HUDEP-2 (cell line): ENCODE data around the gene RAB27B.
"Not testable (repeated sequence)": the region's sequence is repeated elsewhere in the genome, so short reads cannot be mapped to it uniquely, and the experiment has no call there.

Source experiments
- DNase-seq, 76 experiments: peaks; one replicate each; lab custom pipeline; 2025; ENCODE audit not compliant: unreplicated experiment in 76 of 76; lab: John Stamatoyannopoulos, UW

Gene RAB27B

DNA sequence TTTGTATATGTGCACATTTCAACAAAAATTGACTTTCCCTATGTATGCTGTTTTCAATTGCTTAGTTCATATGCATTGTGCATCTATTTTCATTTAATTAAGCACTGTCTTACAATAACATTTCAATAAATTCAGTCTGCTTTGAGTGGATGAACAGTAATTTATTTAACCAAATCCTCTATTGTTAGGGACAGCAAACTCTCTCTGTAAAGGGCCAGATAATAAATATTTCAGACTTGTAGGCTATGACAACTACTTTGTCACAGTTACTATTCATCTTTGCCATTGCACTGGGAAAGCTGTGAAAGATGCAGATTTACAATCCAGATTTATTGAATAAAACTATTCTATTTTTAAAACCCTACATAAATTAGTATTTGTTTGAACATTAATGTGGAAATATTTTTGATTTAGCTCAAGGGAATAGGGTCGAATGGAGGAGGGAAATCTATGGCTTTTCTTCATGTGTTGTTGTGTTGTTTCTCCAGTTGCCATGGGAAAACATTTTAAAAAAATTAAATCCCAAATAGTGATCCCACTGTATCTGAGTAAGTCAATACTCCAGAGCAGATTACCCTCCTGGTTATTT is 14.2 kb upstream of the RAB27B start:
- no peak for DNase-seq

DNA sequence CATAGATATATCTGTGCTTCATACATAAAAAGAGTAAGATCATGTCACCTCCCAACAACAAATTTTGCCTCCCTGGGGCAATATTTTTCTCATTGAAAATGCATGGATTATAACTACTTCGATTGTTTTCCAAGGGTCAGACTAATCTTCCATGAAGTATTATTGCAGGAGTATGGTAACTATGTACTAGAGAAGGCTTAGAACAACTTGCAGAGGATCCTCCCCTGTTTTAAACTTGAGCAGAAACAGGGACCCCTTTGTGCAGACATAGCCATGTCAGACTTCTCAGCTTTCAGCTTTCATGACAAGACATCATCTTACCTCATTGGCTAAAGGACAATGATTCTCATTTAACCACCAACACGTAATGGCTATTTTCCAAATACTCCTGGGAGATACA is 13.2 kb upstream of the RAB27B start:
- DNase-seq, result no peak

DNA sequence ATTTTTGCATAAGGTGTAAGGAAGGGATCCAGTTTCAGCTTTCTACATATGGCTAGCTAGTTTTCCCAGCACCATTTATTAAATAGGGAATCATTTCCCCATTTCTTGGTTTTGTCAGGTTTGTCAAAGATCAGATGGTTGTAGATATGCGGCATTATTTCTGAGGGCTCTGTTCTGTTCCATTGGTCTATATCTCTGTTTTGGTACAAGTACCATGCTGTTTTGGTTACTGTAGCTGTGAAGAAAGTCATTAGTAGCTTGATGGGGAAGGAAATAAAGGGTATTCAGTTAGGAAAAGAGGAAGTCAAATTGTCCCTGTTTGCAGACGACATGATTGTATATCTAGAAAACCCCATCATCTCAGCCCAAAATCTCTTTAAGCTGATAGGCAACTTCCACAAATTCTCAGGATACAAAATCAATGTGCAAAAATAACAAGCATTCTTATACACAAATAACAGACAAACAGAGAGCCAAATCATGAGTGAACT is 7.4 kb upstream of the RAB27B start:
- DNase-seq, result not testable (repeated sequence)

DNA sequence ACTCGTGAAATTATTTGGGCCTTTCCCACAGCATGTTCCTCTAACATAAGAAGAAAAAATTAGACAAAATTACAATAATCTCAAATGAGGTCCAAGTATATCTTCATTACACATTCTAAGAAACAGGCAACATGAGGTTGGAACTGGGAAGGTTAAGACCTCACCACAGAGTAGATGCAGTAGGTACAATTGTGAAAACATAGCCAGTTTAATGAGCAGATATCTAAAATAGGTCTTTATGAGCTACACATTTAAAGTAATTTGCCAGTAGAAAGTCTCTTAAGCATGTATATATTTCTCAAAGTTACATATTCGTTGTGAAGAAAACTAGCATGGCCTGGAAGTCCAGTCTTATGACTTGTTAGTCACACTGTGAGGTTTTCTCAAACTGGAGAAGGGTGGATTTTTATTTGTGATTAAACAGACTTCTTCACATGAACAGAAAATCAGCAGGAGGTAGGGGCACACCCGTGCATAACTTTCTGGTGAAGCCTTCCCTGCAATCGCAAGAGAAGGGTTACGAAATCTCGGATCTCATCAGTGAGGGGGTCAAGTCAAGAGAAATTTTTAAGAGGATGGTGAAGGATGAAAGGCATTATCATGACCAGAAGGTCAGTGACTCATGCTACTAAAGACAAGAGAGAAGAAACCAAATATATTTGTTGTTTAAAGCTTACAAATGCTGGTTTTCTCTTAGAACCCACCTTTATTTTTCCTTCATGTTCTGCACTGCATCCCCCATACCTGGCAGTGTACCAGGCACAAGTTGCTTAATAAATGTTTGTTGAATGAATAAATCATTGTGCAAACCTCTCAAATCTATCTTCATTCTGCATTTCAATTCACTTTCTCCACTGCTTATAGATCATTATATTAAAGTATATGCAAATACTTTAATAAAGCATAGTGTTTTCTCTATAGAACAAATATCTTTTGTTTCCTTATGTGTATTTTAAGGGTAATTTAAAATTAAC is 5.1 kb upstream of the RAB27B start:
- DNase-seq, result peak in 10 of 76 experiments; percentile 8 to 78 (median 59)

DNA sequence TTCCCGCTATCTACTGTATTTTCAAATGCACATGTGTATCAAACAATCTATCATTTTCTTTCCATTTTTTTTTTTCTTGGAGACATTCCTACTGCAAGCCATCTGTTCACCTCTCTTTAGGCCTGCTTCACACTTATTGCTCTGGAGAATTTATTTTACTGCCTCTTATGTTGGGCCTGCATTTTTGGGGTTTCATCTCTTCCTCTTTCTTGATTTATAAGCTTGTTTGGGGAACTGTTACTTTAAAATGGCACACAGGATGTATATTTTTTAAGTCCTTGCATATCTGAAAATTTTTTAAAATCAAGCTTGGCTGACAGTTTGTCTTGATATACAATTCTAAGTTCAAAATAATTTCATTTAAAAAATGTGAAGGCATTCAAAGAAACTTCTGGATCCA is 3.5 kb upstream of the RAB27B start:
- no peak for DNase-seq

DNA sequence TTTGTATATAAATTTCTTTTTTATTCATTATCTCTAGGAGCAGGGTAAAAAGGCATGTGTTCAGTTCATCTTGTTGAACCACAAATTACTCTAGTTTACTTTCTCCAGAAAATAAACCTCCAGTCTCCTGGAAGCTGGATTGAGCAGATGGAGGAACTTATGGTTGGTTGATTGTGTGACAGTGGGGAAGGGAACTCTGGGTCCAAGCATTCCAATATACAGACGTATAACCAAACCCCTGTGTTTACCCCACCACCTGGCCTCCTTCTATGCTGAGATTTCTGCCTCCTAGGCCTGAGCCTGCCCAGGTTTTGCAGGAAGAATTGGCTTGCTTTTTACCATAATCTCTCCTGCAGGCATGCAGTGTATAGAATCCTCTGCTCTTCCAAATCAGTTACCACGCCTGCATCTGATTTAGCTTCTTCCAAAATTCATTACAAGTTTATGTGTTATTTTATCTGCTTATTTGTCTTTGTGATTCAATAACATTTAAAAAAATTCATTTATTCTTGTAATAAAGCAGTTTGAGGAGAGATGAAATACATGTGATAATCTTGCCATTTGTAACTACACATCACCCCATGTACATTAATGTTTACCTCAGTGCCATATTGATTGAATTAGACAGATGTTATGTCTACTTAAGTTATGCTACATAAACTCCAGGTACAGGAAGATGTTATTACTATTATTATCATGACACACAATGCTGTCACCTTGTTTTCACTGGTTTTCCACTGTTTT is 2.5 kb upstream of the RAB27B start:
- DNase-seq, result no peak

DNA sequence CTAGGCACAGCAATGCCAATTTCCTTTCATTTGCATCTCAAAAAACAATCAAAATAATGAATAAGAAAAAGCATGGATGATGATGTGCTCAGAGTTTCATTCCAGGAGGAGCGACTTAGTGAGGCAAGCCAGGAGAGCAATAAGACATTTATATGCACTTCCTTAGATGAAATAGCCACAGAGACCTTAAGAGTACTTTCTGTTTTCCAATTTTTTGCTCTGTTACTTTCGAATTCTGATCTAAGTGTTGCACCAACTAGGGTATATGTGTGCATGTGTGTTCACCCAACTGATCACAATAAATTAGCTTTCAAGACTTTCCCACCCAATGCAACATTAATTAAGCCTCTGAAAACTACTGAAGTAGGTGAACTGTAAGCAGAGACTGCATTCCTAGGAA is 709 bp downstream of the RAB27B start:
- DNase-seq, result no peak

DNA sequence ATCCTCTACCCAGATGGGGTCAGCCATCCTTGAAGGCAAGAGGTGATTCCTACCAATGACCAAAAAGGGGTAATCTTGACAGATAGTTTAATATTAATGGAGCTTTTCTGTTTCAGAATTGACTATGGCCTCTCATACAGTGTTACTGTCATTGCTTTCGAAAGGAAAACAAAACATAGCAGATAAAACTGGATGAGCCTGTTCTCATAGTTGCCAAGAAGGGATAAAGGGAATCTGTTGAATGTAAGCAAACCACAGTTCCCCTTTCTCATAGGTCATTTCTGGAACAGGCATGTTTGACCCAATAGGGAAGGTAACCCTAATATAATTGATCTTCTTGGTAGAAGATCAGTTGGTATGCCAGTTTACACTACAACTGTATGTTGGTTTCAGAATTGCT is 1.6 kb downstream of the RAB27B start:
- no peak for DNase-seq

DNA sequence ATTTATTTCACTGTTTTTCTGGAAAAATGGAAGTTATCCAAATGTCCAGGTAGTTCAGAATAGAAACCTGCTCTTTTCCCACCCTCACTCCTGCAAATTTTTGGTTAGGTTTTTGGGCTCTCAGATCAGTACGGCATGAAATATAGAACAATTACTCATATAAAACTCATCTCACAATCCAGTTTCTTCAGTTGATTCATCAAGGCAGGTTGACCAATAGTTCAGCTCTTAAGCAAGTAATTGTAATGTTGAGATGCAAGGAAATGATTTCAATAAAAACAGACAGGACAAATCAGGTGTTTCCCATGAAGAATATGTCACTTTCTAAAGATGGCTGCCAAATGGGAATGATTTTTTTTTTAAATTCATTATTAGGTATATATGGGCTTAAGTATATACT is 2.0 kb downstream of the RAB27B start:
- no peak for DNase-seq

DNA sequence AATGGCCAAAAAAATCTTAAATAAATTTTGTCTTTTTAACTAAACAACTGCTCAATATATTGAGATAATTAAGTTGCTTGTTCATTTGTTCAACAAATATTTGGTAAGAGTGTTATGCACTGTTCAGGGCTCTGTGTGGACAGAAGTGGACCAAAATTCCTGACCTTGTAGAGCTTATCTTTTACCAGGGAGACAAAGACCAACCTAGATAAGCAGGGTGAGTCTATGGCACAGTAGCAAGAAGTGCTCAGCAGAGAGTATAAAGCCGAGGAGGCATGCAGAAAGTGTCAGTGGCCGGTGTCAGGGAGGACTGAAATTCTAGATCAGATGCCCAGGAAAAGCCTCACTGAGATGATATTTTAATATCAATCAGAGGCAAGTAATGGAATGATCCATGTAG is 2.6 kb downstream of the RAB27B start:
- peak in 3 of 76 experiments; percentile 7 to 31 (median 21) for DNase-seq

DNA sequence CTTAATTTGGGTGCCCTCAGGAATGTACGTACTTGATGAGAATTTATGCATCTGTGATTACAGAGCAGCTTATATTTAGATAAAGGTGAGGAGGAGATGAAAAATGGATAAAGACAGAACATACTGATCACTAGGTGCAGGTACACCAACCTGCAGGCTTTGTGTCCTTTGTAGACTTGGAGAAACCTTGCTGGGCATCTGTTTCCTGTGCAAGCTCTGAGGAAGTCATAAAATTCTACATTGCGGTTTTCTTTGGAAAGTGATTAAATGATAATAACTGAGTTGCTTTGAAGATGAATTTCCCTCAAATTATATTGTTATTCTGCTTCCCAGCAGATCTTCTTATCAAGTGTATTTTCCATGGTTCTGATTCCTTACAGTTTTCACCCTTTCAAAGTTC is 7.7 kb downstream of the RAB27B start:
- DNase-seq, result no peak

DNA sequence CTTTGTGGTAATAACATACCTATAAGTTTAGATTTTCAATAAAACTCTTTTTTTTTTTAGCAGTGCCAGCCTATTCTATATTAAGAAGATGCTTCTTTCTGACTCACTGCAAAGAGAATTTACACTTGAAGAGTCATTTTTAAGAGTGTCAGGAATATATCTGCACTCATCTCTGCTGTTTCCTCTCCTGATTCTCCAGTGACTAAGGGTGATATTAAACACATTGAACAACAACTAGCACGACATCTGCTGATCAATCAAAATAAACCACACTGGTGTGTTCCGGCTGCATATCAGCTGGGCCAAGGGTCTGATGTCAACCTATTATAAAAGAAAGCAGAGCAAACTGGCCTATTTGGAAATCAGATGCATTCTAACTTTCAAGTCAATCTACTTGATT is 15.0 kb downstream of the RAB27B start:
- peak in 2 of 76 experiments; percentile 3 to 18 for DNase-seq

DNA sequence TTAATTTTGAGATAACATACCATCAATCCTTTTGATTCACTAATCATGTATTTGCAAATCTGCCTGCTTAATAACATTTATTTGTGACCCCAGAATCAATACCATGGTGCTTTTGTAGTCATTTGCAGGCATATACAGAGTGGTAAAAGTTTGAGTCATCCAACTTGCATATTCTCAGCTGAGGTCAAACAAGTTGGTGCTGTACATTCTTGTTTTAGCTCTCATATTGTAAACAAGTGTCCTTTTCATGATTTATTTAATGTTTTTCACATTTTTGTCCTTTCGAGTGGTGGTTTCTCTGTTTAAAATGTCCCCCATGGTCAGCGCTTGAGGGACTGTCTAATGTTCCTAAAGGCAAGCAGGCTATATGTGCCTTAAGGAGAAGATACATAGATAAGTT is 17.5 kb downstream of the RAB27B start:
- no peak for DNase-seq

DNA sequence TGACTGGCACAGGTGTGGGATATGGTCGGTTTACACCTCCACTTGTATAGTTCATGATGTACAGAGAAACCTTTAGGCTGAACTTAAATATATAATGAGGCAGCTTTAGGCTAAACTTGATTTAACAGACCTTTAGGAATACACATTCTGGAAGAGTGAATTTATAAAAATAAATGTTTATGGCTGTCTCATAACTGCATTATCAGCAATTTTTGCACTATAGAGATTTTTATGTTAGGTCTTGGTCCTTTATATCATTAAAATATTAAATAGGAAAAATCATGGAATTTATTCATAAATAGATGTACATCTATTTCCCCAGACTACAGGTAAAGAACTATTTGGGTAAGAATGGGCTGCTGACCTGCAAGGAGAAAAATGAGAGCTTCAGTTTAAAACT is 19.8 kb downstream of the RAB27B start:
- DNase-seq, result no peak

DNA sequence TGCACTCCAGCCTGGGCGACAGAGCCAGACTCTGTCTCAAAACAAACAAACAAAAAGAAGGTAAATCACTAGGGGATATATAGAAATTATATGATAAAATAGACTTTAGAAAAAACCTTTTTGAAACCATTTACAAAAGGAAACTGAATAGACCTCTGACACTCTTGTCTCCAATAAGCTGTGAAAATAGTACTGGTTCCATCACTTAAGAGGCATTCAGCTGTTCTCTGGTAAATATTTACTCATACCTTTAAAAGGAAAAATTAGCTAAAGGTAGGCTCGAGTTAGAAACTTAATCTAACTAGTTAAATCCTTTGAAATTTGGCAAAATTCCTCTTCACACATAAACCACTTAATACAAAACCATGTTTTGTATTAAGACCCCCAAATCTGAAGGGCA is 21.4 kb downstream of the RAB27B start:
- no peak for DNase-seq

DNA sequence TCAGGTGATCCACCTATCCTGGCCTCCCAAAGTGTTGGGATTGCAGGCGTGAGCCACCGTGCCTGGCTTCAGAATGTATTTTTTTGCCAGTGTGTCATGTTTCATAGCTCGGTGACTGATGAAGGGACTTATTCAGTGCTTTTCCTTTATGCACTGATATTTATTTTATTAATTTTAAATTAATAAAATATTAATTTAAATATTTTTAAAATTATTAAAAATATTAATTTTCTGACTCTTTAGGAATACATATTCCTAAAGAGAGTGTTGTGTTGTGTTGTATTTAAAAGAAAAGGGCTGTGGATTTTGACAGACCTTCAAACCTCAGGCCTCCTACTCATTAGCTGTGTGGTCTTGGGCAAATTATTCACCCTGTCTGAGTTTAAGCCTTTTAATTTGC is 22.3 kb downstream of the RAB27B start:
- no peak for DNase-seq

DNA sequence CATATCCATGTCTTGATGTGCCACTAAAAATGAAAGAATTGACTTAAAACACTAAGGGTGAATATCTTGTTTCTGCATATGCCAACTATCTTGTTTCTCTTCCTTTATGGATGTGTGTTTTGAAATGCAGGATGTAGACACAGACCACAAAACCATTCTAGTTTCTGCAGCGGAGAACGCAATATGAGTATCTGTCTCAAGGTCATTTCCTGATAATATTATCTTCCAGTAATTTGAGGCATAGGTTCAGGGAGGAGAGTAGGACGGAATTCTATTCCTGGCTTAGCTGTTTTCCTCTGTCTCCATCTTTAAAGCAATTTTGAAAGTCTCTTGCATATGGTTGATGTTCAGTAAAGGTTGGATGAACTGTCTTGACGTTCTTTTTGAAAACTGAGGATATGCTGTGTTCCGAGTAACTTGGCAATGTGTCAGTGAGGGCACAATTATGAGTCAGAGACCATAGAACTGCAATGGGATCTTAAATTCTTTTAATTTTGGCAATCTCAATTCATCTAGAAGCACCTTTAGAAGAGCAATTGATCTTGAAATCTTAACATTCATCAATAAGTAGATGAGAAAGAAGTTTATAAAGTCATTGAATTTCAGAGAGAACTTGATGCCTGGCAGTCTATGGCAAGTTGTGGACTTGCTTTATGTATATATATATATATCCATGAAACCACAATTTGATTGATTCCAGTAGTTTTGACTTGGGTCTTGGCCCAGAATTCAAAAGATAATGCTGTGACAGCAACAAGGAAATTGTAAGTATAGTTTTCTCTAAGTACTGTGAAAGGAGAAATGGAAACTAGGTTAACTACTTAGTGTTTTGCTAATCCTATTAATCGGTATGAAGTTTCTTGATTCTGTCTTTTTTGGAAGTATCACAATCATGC is 24.8 kb downstream of the RAB27B start:
- peak in 1 of 76 experiments; percentile 11 for DNase-seq

DNA sequence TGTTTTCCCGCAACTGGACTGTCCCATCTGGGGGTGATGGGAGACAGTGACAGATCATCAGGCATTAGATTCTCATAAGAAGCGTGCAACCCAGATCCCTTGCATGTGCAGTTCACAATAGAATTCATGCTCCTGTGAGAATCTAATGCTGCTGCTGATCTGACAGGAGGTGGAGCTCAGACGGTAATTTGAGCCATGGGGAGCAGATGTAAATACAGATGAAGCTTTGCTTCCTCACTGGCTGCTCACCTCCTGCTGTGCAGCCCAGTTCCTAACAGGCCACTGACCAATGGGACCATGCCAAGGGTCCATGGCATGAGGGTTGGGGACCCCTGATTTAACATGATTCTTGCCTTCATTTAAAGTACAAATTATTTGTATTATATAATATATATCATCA is 26.8 kb downstream of the RAB27B start:
- not testable (repeated sequence) for DNase-seq

DNA sequence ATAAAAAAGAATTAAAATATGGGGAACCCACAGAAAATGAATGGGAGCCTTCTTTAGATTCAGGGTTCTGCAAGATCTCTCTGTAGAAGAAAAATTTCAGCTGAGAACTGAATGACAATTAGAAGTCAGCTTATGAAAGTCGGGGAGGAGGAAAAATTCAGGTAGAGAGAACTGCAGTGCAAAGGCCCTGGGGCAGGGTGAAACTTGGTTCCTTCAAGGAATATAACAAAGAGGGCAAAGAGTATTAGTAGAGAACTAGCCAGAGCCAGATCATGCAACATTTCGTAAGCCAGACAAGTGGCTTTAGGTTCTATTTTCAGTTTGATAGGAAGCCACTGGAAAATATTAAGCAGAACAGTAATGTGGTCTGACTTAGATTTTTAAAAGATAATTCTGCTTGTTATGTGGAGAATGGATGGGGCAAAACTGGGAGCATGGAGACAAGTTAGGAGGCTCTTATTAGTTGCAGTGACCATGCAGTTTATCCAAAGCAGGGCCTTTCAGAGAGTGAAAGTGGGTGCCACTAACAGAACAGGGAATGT is 27.9 kb downstream of the RAB27B start:
- no peak for DNase-seq

DNA sequence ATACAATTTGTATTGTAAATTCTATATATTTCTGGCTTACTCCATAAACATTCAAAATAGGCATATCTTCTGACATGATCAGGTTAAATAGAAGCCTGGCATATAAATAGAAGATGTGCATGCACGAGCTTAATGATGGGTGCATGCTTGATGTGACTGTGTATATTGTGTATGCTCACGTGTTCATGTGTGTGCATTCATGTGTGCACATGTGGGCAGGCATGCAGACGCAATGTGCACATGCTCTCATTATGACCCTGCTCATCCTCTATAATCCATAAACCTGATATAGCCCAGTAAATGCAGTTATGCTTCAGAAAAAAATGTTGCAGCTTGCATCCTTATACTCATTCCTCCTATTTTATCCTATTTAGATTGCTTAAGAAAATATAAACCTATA is 29.2 kb downstream of the RAB27B start:
- no peak for DNase-seq
